ENCODE measurements around the gene MMRN1. TPM values are rescaled to one million over a fixed set of nuclear protein-coding genes. Genes with fewer than 3 reads are reported as not detected.

The MMRN1 gene
- total RNA-seq, 1 experiment from 2014 or later = not detected

GRCh38 chr4:89889289-89889688 is 5.4 kb upstream of the MMRN1 start:
- intact Hi-C loops (cut with micrococcal nuclease; ENCODE audit: unreplicated experiment) = no loop called here
- in situ Hi-C loops (cut with HindIII; ENCODE audit: low pct_unique_long_range_greater_than_20kb, low sequenced_read_pairs) = no loop called here
- ATAC-seq (no peak), DNase-seq (ENCODE audit: low read depth, low spot score) (no peak)
- no peaks in the 10 kb centered on the region for H3K4me1 ChIP-seq (ENCODE audit: control insufficient read depth, insufficient read depth, low read length)
- H3K27me3 ChIP-seq (ENCODE audit: control insufficient read depth, insufficient read depth, low read length) = no peaks in the 10 kb centered on the region
- POLR2A ChIA-PET = no interaction called here
- H3K4me3 ChIP-seq (ENCODE audit: low read depth in 2 of 2, low read length in 2 of 2) = no peak overlapping the region
- no TSS peak for BruUV-seq (replicated peaks)
- no peak for TF ChIP-seq TCF7L2 (IDR thresholded peaks at IDR 0.05; ENCODE audit: low read depth, low read length)
- no peaks in the 10 kb centered on the region for H3K9me3 ChIP-seq (ENCODE audit: control insufficient read depth, insufficient read depth, low read depth, low read length)
- no peak overlapping the region for H3K27ac ChIP-seq (ENCODE audit: low read length)
- H3K36me3 ChIP-seq (ENCODE audit: control insufficient read depth, insufficient read depth, low read length) = no peaks in the 10 kb centered on the region
- CTCF ChIA-PET = no interaction called here

GRCh38 chr4:89897867-89898266 is 3.2 kb downstream of the MMRN1 start:
- ATAC-seq (no peak), DNase-seq (ENCODE audit: low read depth, low spot score) (no peak)
- no peaks in the 10 kb centered on the region for H3K27me3 ChIP-seq (ENCODE audit: control insufficient read depth, insufficient read depth, low read length)
- no peak for TF ChIP-seq REST (IDR thresholded peaks at IDR 0.05; ENCODE audit: insufficient read depth in 1 of 2, low read depth in 2 of 2, low read length in 1 of 2)
- TF ChIP-seq TCF7L2 (IDR thresholded peaks at IDR 0.05; ENCODE audit: low read depth, low read length) = no peak
- no peak for TF ChIP-seq CTCF (IDR thresholded peaks at IDR 0.05)
- no peak for TF ChIP-seq POLR2AphosphoS5 (IDR thresholded peaks at IDR 0.05; ENCODE audit: low read depth, low read length)
- TF ChIP-seq SIN3A (IDR thresholded peaks at IDR 0.05; ENCODE audit: borderline replicate concordance, insufficient read depth, low read depth, low read length) = no peak
- H3K4me3 ChIP-seq (ENCODE audit: low read depth in 2 of 2, low read length in 2 of 2) = no peak overlapping the region
- CTCF ChIA-PET = no interaction called here
- BruUV-seq (replicated peaks) = no TSS peak
- no peak overlapping the region for H3K27ac ChIP-seq (ENCODE audit: low read length)
- no peaks in the 10 kb centered on the region for H3K9me3 ChIP-seq (ENCODE audit: control insufficient read depth, insufficient read depth, low read depth, low read length)
- POLR2A ChIA-PET = no interaction called here
- in situ Hi-C loops (cut with HindIII; ENCODE audit: low pct_unique_long_range_greater_than_20kb, low sequenced_read_pairs) (no loop called here), intact Hi-C loops (cut with micrococcal nuclease; ENCODE audit: unreplicated experiment) (no loop called here)
- H3K36me3 ChIP-seq (ENCODE audit: control insufficient read depth, insufficient read depth, low read length) = no peaks in the 10 kb centered on the region
- H3K4me1 ChIP-seq (ENCODE audit: control insufficient read depth, insufficient read depth, low read length) = no peaks in the 10 kb centered on the region

GRCh38 chr4:89898304-89898716 is 3.7 kb downstream of the MMRN1 start:
- in situ Hi-C loops (cut with HindIII; ENCODE audit: low pct_unique_long_range_greater_than_20kb, low sequenced_read_pairs) = no loop called here
- Histone ChIP-seq H3K9me3 (ENCODE audit: control insufficient read depth, insufficient read depth, low read depth, low read length) (no peaks in the 10 kb centered on the region), H3K27ac (ENCODE audit: low read length) (no peak overlapping the region), H3K27me3 (ENCODE audit: control insufficient read depth, insufficient read depth, low read length) (no peaks in the 10 kb centered on the region), H3K36me3 (ENCODE audit: control insufficient read depth, insufficient read depth, low read length) (no peaks in the 10 kb centered on the region), H3K4me3 (ENCODE audit: low read depth in 2 of 2, low read length in 2 of 2) (no peak overlapping the region), H3K4me1 (ENCODE audit: control insufficient read depth, insufficient read depth, low read length) (no peaks in the 10 kb centered on the region)
- no peak for TF ChIP-seq CTCF (IDR thresholded peaks at IDR 0.05)
- TF ChIP-seq TCF7L2 (IDR thresholded peaks at IDR 0.05; ENCODE audit: low read depth, low read length) = no peak
- ATAC-seq = no peak
- intact Hi-C loops (cut with micrococcal nuclease; ENCODE audit: unreplicated experiment) = no loop called here
- no peak for DNase-seq (ENCODE audit: low read depth, low spot score)
- no TSS peak for BruUV-seq (replicated peaks)
- ChIA-PET POLR2A (interaction anchor here (0.6 kb wide), 1 partner anchor 291 kb away, joined by 3 read pairs; no protein-coding TSS in a partner anchor), CTCF (no interaction called here)
